ENCODE results near the gene CDH13.

DNA sequence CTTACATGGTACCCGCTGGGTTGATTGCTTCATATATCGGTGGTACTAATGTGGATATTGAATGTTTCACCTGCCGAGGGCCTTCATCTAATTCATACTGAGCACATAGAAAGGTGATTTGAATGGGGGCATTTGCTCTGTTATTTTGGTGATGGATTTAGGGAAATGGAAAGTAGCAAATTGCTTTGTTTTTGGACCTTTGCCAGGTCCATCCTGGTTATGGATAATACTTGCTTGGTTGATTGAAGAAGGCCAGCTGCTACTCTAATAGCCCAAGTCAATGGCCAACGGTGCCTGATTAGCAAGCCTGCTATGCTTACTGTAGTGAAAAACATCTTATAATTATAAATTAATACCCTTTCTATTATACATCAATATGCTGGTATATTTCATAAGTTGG lies 253.6 kb downstream of the CDH13 start:
- TF ChIP-seq, protein P1, sequence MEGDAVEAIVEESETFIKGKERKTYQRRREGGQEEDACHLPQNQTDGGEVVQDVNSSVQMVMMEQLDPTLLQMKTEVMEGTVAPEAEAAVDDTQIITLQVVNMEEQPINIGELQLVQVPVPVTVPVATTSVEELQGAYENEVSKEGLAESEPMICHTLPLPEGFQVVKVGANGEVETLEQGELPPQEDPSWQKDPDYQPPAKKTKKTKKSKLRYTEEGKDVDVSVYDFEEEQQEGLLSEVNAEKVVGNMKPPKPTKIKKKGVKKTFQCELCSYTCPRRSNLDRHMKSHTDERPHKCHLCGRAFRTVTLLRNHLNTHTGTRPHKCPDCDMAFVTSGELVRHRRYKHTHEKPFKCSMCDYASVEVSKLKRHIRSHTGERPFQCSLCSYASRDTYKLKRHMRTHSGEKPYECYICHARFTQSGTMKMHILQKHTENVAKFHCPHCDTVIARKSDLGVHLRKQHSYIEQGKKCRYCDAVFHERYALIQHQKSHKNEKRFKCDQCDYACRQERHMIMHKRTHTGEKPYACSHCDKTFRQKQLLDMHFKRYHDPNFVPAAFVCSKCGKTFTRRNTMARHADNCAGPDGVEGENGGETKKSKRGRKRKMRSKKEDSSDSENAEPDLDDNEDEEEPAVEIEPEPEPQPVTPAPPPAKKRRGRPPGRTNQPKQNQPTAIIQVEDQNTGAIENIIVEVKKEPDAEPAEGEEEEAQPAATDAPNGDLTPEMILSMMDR (IDR thresholded peaks at IDR 0.05 in 2 of 3, conservative IDR thresholded peaks at IDR 0.05 in 1 of 3; ENCODE audit: control insufficient read depth in 2 of 3, extremely low read depth in 1 of 3, insufficient read depth in 1 of 3, low read depth in 3 of 3, low read length in 3 of 3), result no peak
- TF ChIP-seq, protein P2, sequence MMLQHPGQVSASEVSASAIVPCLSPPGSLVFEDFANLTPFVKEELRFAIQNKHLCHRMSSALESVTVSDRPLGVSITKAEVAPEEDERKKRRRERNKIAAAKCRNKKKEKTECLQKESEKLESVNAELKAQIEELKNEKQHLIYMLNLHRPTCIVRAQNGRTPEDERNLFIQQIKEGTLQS (IDR thresholded peaks at IDR 0.05; ENCODE audit: borderline replicate concordance, extremely low read depth, low read depth, low read length), result no peak
- TF ChIP-seq ZSCAN29 (IDR thresholded peaks at IDR 0.05) (no peak), PML (IDR thresholded peaks at IDR 0.05; ENCODE audit: low read length) (no peak), SIN3A (IDR thresholded peaks at IDR 0.05; ENCODE audit: low read depth, low read length) (no peak), CHD1 (IDR thresholded peaks at IDR 0.05; ENCODE audit: low read depth, low read length) (no peak), GABPA (IDR thresholded peaks at IDR 0.05; ENCODE audit: low read depth) (no peak), SREBF2 (IDR thresholded peaks at IDR 0.05; ENCODE audit: low read length) (no peak)
